ENCODE data around the gene SP100. TPM values are rescaled to one million over a fixed set of nuclear protein-coding genes. Genes with fewer than 3 reads are reported as not detected.

Gene SP100
- total and polyA plus RNA-seq, 9 donors: 63.1 to 89.6 (median 75.0) TPM

DNA sequence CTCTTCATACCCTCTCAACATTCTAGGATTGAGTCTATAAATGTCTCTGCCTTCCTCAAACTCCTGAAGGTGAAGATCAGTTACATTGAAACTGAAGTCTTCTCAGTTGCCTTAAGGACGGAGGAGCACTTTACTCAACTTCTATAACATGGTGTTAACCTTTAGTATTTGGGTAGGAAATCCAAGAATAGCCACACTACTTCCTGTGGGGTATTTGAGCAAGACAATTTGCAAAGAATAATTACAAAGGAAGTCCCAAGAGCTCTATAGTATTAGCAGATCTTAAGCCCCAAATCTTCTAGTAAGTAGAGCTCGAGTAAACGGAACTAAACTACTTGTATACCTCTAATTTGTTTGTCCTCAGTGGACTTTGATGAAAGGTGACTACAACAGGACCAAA, 80.9 kb downstream of the SP100 start:
- Histone ChIP-seq H3K27ac (no peak overlapping the region), H3K36me3 (no peaks in the 10 kb centered on the region), H3K9me3 (no peaks in the 10 kb centered on the region), H3K27me3 (no peaks in the 10 kb centered on the region), H3K4me3 (no peak overlapping the region), H3K4me1 (ENCODE audit: insufficient read depth) (no peaks in the 10 kb centered on the region)
- TF ChIP-seq EP300 (IDR thresholded peaks at IDR 0.05) (no peak), POLR2A (IDR thresholded peaks at IDR 0.05) (no peak), CTCF (IDR thresholded peaks at IDR 0.05) (no peak)
- WGBS, 3 donors: 91 to 93% (median 91%) methylated on average over 3 of the region's 3 CpGs
- intact Hi-C loops (cut with DNase I): no loop called here
- no peak for DNase-seq

GRCh38 chr2:230498506-230499107, 82.6 kb downstream of the SP100 start:
- no peaks in the 10 kb centered on the region for H3K9me3 ChIP-seq
- no peak overlapping the region for H3K4me3 ChIP-seq
- no peak for TF ChIP-seq CTCF (IDR thresholded peaks at IDR 0.05)
- no peak for TF ChIP-seq POLR2A (IDR thresholded peaks at IDR 0.05)
- no peak for TF ChIP-seq EP300 (IDR thresholded peaks at IDR 0.05)
- 56 to 65% (median 65%) methylated on average over 5 of the region's 5 CpGs for WGBS, 3 donors
- H3K36me3 ChIP-seq: no peaks in the 10 kb centered on the region
- no peak overlapping the region for H3K27ac ChIP-seq
- intact Hi-C loops (cut with DNase I): no loop called here
- no peak for DNase-seq
- H3K27me3 ChIP-seq: no peaks in the 10 kb centered on the region
- no peaks in the 10 kb centered on the region for H3K4me1 ChIP-seq (ENCODE audit: insufficient read depth)

- Histone ChIP-seq H3K4me1 (ENCODE audit: insufficient read depth) (no peaks in the 10 kb centered on the region), H3K9me3 (no peaks in the 10 kb centered on the region), H3K4me3 (no peak overlapping the region), H3K36me3 (no peaks in the 10 kb centered on the region), H3K27me3 (no peaks in the 10 kb centered on the region), H3K27ac (no peak overlapping the region)
- TF ChIP-seq EP300 (IDR thresholded peaks at IDR 0.05) (no peak), POLR2A (IDR thresholded peaks at IDR 0.05) (no peak), CTCF (IDR thresholded peaks at IDR 0.05) (no peak)
- 93 to 94% (median 94%) methylated on average over 7 of the region's 7 CpGs for WGBS, 3 donors
- DNase-seq: no peak
- intact Hi-C loops (cut with DNase I): no loop called here
Observed at GRCh38 chr2:230502593-230502992, 86.6 kb downstream of the SP100 start.

- Histone ChIP-seq H3K4me3 (no peak overlapping the region), H3K27me3 (no peaks in the 10 kb centered on the region), H3K36me3 (no peaks in the 10 kb centered on the region), H3K4me1 (ENCODE audit: insufficient read depth) (no peaks in the 10 kb centered on the region), H3K9me3 (no peaks in the 10 kb centered on the region), H3K27ac (no peak overlapping the region)
- intact Hi-C loops (cut with DNase I): no loop called here
- no peak for TF ChIP-seq POLR2A (IDR thresholded peaks at IDR 0.05)
- TF ChIP-seq CTCF (IDR thresholded peaks at IDR 0.05): no peak
- TF ChIP-seq EP300 (IDR thresholded peaks at IDR 0.05): no peak
- no peak for DNase-seq
Observed at GRCh38 chr2:230503798-230504197, 87.8 kb downstream of the SP100 start.
